K562 (cell line): ENCODE results near the gene FAM50A. TPM values are rescaled to one million over a fixed set of nuclear protein-coding genes. Genes with fewer than 3 reads are reported as not detected.

ENCODE experiments used
- AFF4 ChIP-seq: sonication (generic); formaldehyde crosslinking; IDR thresholded peaks from 2 replicates; pipeline ENCODE4 v1.8.0; 2023; ENCODE audit warnings: mild to moderate bottlenecking, missing genetic modification reagents
- CTBP1 ChIP-seq: fragments of 450-650 bp; IDR thresholded peaks from 2 replicates; pipeline ENCODE4 v1.6.1; 2016; ENCODE audit warnings: borderline replicate concordance
- FOSL1 ChIP-seq: fragments of 200-800 bp; sonication (Bioruptor generic); conservative IDR thresholded peaks from 2 replicates; pipeline ENCODE4 v1.6.1; 2016; ENCODE audit warnings: missing genetic modification characterization, missing compliant biosample characterization
- MYC ChIP-seq, 2 experiments: fragments of 250-450 bp in 1 of 2; sonication (Bioruptor Pico) in 1 of 2; IDR thresholded peaks; 2 replicates each; pipeline versions ENCODE4 v1.5.1 to v1.6.1; 2012 to 2021; ENCODE audit warnings: low read depth in 2 of 2, borderline replicate concordance in 1 of 2, improper control_type of control experiment in 1 of 2, low read length in 1 of 2, mild to moderate bottlenecking in 1 of 2, moderate library complexity in 1 of 2
- NEUROD1 ChIP-seq: fragments of 150-350 bp; IDR thresholded peaks from 2 replicates; pipeline ENCODE4 v1.6.1; 2014; ENCODE audit warnings: borderline replicate concordance, low read length, low read depth; ENCODE audit not compliant: partially characterized antibody
- PHF8 ChIP-seq: fragments of 200-600 bp; sonication (generic); IDR thresholded peaks from 2 replicates; pipeline ENCODE4 v1.6.1; 2012; ENCODE audit warnings: mixed run types, mild to moderate bottlenecking, inconsistent platforms, low read length, moderate library complexity, borderline replicate concordance
- SIX5 ChIP-seq, 2 experiments: IDR thresholded peaks; 2 replicates each; pipeline ENCODE4 v1.6.1; 2011; ENCODE audit warnings: low read length in 2 of 2, borderline replicate concordance in 1 of 2, low read depth in 1 of 2, mild to moderate bottlenecking in 1 of 2, moderate library complexity in 1 of 2; ENCODE audit not compliant: insufficient read depth in 1 of 2
- SMAD2 ChIP-seq: fragments of 150-350 bp; IDR thresholded peaks from 2 replicates; pipeline ENCODE4 v1.6.1; 2014; ENCODE audit warnings: low read depth, mild to moderate bottlenecking, low read length
- TEAD2 ChIP-seq: fragments of 450-650 bp; IDR thresholded peaks from 2 replicates; pipeline ENCODE4 v1.6.1; 2016; ENCODE audit warnings: missing genetic modification characterization, control low read depth, missing compliant biosample characterization
- TSHZ1 ChIP-seq: fragments of 250-450 bp; sonication (Bioruptor Pico); IDR thresholded peaks from 2 replicates; pipeline ENCODE4 v1.4.0; 2020; ENCODE audit warnings: mild to moderate bottlenecking, moderate library complexity
- polyA plus RNA-seq, 8 experiments: library from polyadenylated mRNA; depleted of rRNA in 4 of 8; stranded (reverse) in 5 of 8; unstranded in 3 of 8; fragments of >200 nt; fragmentation: Nextera tagmentation in 2 of 8; fragmentation: Illumina TruSeq in 1 of 8; extraction: Ambion mirVana in 2 of 8; extraction: Trizol in 1 of 8; gene quantifications; 2 replicates each; pipeline versions ENCODE4 v1.2.1 to v1.2.3, GENCODE V29; 2011 to 2014; ENCODE audit warnings: inconsistent platforms in 1 of 8, missing spikeins in 1 of 8
- total RNA-seq, 7 experiments: library from RNA; depleted of rRNA in 6 of 7; stranded (reverse); fragments of >200 nt in 6 of 7; fragmentation: Illumina TruSeq in 2 of 7; extraction: Trizol in 2 of 7; gene quantifications; 2 replicates each; pipeline versions ENCODE4 v1.2.1 to v1.2.3, GENCODE V29; 2011 to 2021; ENCODE audit warnings: low replicate concordance in 1 of 7
- TF ChIP-seq, protein P1 (sequence below): fragments of 150-350 bp; conservative IDR thresholded peaks from 2 replicates; pipeline ENCODE4 v1.6.1; 2014; ENCODE audit warnings: low read length

FAM50A gene
- total and polyA plus RNA-seq, 9 of the 15 experiments (the other 6 are each of a cell fraction or from before 2014, with no cell fraction given) = 4.4 to 114 (median 67.3) TPM

DNA sequence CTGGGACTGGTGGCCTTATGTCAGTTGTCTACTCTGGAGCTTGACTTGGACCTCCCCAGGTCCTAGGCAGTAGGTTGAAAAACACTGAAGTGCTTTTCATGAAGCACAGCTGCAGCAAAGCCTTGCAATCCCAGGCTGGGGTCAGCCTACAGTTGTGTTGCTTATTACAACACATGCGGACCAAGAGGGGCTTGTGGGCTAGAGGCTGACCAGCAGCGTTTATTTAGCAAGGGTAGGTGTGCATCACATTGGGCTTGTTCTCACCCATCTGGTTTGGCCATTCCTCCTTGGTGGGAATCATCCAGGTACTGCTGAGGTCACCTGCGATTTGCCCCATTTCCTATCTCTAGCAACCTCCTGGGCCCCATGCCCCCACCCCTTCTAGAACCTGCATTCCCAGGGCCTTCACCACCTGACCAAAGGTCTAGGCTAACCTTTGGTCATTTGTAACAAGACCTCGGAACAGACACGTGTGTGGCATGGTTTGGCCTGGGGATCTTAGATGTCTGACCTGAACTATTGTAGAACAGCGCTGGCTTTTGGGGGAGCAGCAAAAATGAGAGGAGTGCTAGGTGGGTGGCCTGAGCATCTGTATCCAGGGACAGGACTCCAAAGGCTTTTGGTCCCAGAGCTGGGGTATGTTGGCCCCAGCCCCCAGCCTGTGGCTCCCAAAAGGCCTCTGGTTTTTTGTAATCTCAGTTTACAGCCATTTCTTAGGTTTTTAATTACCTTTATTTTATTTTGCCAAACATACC, 42.7 kb upstream of the FAM50A start (continued):
- peak; percentile 93 for TF ChIP-seq AFF4 (CRISPR knock-in tag)
- TF ChIP-seq TSHZ1 (CRISPR knock-in tag) = no peak
- no peak for TF ChIP-seq FOSL1
- no peak for TF ChIP-seq PHF8
- no peak for TF ChIP-seq MYC (IDR thresholded peaks at IDR 0.05; ENCODE audit: low read depth, low read length)
- TF ChIP-seq MYC (CRISPR knock-in tag; IDR thresholded peaks at IDR 0.05; ENCODE audit: borderline replicate concordance, low read depth) = no peak
- TF ChIP-seq SIX5 (IDR thresholded peaks at IDR 0.05; ENCODE audit: borderline replicate concordance in 1 of 2, insufficient read depth in 1 of 2, low read depth in 1 of 2, low read length in 2 of 2) = no peak
- no peak for TF ChIP-seq SMAD2
- peak; percentile 26; the same call in 1 of the 2 replicates for TF ChIP-seq CTBP1
- TF ChIP-seq, protein P1, sequence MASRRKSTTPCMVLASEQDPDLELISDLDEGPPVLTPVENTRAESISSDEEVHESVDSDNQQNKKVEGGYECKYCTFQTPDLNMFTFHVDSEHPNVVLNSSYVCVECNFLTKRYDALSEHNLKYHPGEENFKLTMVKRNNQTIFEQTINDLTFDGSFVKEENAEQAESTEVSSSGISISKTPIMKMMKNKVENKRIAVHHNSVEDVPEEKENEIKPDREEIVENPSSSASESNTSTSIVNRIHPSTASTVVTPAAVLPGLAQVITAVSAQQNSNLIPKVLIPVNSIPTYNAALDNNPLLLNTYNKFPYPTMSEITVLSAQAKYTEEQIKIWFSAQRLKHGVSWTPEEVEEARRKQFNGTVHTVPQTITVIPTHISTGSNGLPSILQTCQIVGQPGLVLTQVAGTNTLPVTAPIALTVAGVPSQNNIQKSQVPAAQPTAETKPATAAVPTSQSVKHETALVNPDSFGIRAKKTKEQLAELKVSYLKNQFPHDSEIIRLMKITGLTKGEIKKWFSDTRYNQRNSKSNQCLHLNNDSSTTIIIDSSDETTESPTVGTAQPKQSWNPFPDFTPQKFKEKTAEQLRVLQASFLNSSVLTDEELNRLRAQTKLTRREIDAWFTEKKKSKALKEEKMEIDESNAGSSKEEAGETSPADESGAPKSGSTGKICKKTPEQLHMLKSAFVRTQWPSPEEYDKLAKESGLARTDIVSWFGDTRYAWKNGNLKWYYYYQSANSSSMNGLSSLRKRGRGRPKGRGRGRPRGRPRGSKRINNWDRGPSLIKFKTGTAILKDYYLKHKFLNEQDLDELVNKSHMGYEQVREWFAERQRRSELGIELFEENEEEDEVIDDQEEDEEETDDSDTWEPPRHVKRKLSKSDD = no peak
- no peak for TF ChIP-seq TEAD2 (tag)
- peak; percentile 36 for TF ChIP-seq NEUROD1
